Smooth muscle cell (in vitro differentiated cells): ENCODE measurements around the gene PIK3C2G. TPM values are rescaled to one million over a fixed set of nuclear protein-coding genes. Genes with fewer than 3 reads are reported as not detected.

Experiments
- DNase-seq: peaks from one replicate; lab custom pipeline; 2025; ENCODE audit not compliant: unreplicated experiment; lab: John Stamatoyannopoulos, UW
- H2AFZ ChIP-seq: fragments of 200-600 bp; sonication (generic); 2 replicates; pipeline ENCODE4 v1.6.0; 2016; ENCODE audit warnings: antibody characterized with exemption, low read depth, mild to moderate bottlenecking
- H3F3A ChIP-seq: fragments of 200-600 bp; sonication (generic); 2 replicates; pipeline ENCODE4 v1.6.0; 2017; ENCODE audit warnings: antibody characterized with exemption, low read depth
- H3K27ac ChIP-seq: fragments of 200-600 bp; sonication (generic); 2 replicates; pipeline ENCODE4 v1.5.1; 2016; ENCODE audit warnings: low read depth, mild to moderate bottlenecking
- H3K27me3 ChIP-seq: fragments of 200-600 bp; sonication (generic); 2 replicates; pipeline ENCODE4 v1.6.1; 2016; ENCODE audit warnings: low read depth, mild to moderate bottlenecking
- H3K36me3 ChIP-seq: fragments of 200-600 bp; sonication (generic); 2 replicates; pipeline ENCODE4 v1.5.1; 2016; ENCODE audit warnings: low read depth
- H3K4me1 ChIP-seq: fragments of 200-600 bp; sonication (generic); 2 replicates; pipeline ENCODE4 v1.5.1; 2016; ENCODE audit warnings: low read depth
- H3K4me2 ChIP-seq: fragments of 200-600 bp; sonication (generic); 2 replicates; pipeline ENCODE4 v1.6.0; 2016; ENCODE audit warnings: mild to moderate bottlenecking
- H3K4me3 ChIP-seq: fragments of 200-600 bp; sonication (generic); 2 replicates; pipeline ENCODE4 v1.5.1; 2016; ENCODE audit warnings: mild to moderate bottlenecking
- H3K79me2 ChIP-seq: fragments of 200-600 bp; sonication (generic); 2 replicates; pipeline ENCODE4 v1.6.0; 2016; ENCODE audit warnings: low read depth, mild to moderate bottlenecking
- H3K9ac ChIP-seq: fragments of 200-600 bp; sonication (generic); 2 replicates; pipeline ENCODE4 v1.6.0; 2016; ENCODE audit warnings: low read depth
- H3K9me3 ChIP-seq: fragments of 200-600 bp; sonication (generic); replicated peaks from 2 replicates; pipeline ENCODE4 v1.5.1; 2016; ENCODE audit warnings: low read depth
- H4K20me1 ChIP-seq: fragments of 200-600 bp; sonication (generic); 2 replicates; pipeline ENCODE4 v1.6.0; 2016; ENCODE audit warnings: low read depth
- CTCF ChIP-seq: fragments of 200-600 bp; sonication (generic); IDR thresholded peaks from 2 replicates; pipeline ENCODE4 v1.5.1; 2017; ENCODE audit warnings: borderline replicate concordance, mild to moderate bottlenecking, antibody characterized with exemption; ENCODE audit not compliant: insufficient read depth, poor library complexity, severe bottlenecking
- WGBS: methylation state at CpG from one replicate; pipeline ENCODE4 v1.1.7; 2016; ENCODE audit warnings: low lambda C conversion rate; 5-methylcytosine and 5-hydroxymethylcytosine counted together
- polyA plus RNA-seq: library from polyadenylated mRNA; unstranded; fragments of >200 nt; fragmentation: Nextera tagmentation; extraction: Ambion mirVana; gene quantifications from 2 replicates; pipeline ENCODE4 v1.2.1, GENCODE V29; 2016
- total RNA-seq: library from RNA; depleted of rRNA; stranded (reverse); fragments of >200 nt; gene quantifications from 2 replicates; pipeline ENCODE4 v1.2.3, GENCODE V29; 2014

PIK3C2G gene
- total and polyA plus RNA-seq, 2 experiments from 2014 or later = 0.63 TPM; not detected in 1

DNA sequence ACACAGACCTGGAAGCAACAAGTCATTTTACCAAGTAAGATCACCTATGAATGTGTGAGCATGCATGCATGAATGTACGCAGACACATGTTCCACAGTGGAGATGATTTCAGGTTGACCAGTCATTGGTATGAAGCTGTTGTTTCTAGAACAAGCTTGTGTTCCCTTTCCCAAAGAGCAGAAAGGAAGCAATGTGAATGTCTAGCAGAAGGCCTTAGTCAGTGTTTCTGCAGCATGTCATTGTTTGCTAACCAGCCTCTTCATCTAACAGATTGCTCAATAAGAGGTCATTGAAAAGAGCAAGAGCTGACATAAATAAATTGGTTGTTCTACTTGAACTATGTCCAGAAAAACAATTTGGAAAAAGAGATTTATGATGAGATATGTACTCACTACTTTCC lies 285.1 kb downstream of the PIK3C2G start:
- H2AFZ ChIP-seq = no peak overlapping the region
- no peaks in the 10 kb centered on the region for H3K9me3 ChIP-seq
- H3K9ac ChIP-seq = no peak overlapping the region
- no peaks in the 10 kb centered on the region for H3K79me2 ChIP-seq
- DNase-seq = no peak
- H3K4me3 ChIP-seq = no peak overlapping the region
- TF ChIP-seq CTCF = no peak
- no peak overlapping the region for H3K4me2 ChIP-seq
- H3K27me3 ChIP-seq = no peaks in the 10 kb centered on the region
- no peak overlapping the region for H3K27ac ChIP-seq
- no peaks in the 10 kb centered on the region for H3F3A ChIP-seq
- H3K4me1 ChIP-seq = no peaks in the 10 kb centered on the region
- WGBS = 94% methylated on average over 1 of the region's 1 CpG
- no peaks in the 10 kb centered on the region for H4K20me1 ChIP-seq
- H3K36me3 ChIP-seq = no peaks in the 10 kb centered on the region

DNA sequence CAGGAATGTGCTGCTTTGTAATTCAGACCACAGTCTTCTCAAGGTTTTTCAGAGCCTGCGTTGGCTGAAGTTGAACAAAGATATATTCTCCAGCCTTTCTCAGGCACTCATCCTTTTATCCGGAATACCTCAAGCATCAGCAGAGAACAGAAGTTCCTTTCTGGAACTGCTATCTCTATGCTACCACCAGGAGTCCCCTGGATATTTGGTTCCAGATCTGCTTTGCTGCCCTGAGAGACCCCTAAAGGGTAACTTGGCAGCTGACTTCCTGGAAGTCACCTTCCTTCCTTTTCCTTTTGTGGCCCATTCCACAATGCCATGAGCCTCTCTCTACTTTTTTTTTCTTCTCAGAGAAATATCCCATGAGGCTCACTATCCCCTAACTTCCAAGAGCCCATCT lies 288.3 kb downstream of the PIK3C2G start:
- Histone ChIP-seq H3K4me3 (no peak overlapping the region), H3K27ac (no peak overlapping the region), H3K4me1 (no peaks in the 10 kb centered on the region), H3K36me3 (no peaks in the 10 kb centered on the region), H4K20me1 (no peaks in the 10 kb centered on the region), H3K9me3 (no peaks in the 10 kb centered on the region), H3K4me2 (no peak overlapping the region), H2AFZ (no peak overlapping the region), H3K9ac (no peak overlapping the region), H3K79me2 (no peaks in the 10 kb centered on the region), H3F3A (no peaks in the 10 kb centered on the region), H3K27me3 (no peaks in the 10 kb centered on the region)
- TF ChIP-seq CTCF = no peak
- WGBS = 76% methylated on average over 2 of the region's 2 CpGs
- DNase-seq = no peak

DNA sequence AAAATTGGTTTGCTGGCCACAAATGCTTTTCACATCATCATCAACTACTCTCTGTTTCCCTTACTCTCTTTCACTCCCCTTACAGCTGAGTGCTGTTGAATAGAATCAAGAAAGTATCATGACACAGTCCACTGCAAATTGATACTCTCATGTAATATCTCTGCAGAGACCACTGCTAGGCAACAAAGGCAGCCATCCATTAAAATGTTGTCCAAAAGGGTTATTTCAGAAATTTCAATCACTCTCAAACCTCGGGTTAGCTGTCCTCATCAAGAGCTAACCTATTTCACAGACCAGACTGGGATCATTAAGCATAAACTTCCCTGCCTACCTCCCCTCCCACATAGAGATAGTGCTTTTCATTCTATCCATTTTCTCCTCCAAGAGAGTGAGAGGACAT lies 289.8 kb downstream of the PIK3C2G start:
- H2AFZ ChIP-seq = no peak overlapping the region
- no peaks in the 10 kb centered on the region for H4K20me1 ChIP-seq
- WGBS = 88% methylated on average over 1 of the region's 1 CpG
- H3F3A ChIP-seq = no peaks in the 10 kb centered on the region
- H3K36me3 ChIP-seq = no peaks in the 10 kb centered on the region
- H3K4me3 ChIP-seq = no peak overlapping the region
- TF ChIP-seq CTCF = no peak
- no peak overlapping the region for H3K27ac ChIP-seq
- no peaks in the 10 kb centered on the region for H3K79me2 ChIP-seq
- no peaks in the 10 kb centered on the region for H3K9me3 ChIP-seq
- no peak for DNase-seq
- H3K27me3 ChIP-seq = no peaks in the 10 kb centered on the region
- no peak overlapping the region for H3K4me2 ChIP-seq
- H3K4me1 ChIP-seq = no peaks in the 10 kb centered on the region
- H3K9ac ChIP-seq = no peak overlapping the region

- Histone ChIP-seq H2AFZ (no peak overlapping the region), H3K4me2 (no peak overlapping the region), H4K20me1 (no peaks in the 10 kb centered on the region), H3K9ac (no peak overlapping the region), H3K27me3 (no peaks in the 10 kb centered on the region), H3K4me3 (no peak overlapping the region), H3F3A (no peaks in the 10 kb centered on the region), H3K27ac (no peak overlapping the region), H3K9me3 (no peaks in the 10 kb centered on the region), H3K36me3 (no peaks in the 10 kb centered on the region), H3K79me2 (no peaks in the 10 kb centered on the region), H3K4me1 (no peaks in the 10 kb centered on the region)
- WGBS = 81% methylated on average over 3 of the region's 3 CpGs
- TF ChIP-seq CTCF = no peak
- DNase-seq = no peak
Measured at GRCh38 chr12:18551701-18552100, 290.4 kb downstream of the PIK3C2G start.
